ENCODE data around the gene CDYL2. TPM values are rescaled to one million over a fixed set of nuclear protein-coding genes. Genes with fewer than 3 reads are reported as not detected.
"Not testable (repeated sequence)": the region's sequence is repeated elsewhere in the genome, so short reads cannot be mapped to it uniquely, and the experiment has no call there.

Gene CDYL2
- total RNA-seq, 1 donor from 2014 or later: 10.0 TPM

DNA sequence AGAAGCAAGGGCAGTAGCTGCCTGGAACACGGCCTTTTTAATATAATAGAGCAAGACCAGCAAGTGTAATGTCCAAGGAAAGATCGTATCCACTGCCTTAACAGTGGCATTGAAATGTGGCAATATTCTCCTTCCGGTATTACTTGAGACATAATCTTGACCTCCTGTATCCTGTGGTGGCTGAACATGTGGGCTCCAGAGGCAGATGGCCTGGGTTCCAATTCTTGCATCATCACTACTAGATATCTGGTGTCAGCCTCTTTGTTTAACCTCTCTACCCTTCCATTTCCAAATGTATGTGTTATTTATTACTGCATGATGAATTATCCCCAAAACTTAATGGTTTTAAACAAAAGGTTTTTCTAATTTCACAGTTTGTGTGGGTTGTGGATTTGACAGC is 3.5 kb upstream of the CDYL2 start:
- DNase-seq: no peak

- DNase-seq: no peak
These were observed 2.5 kb upstream of the CDYL2 start for GRCh38 chr16:80806927-80807340.

DNA sequence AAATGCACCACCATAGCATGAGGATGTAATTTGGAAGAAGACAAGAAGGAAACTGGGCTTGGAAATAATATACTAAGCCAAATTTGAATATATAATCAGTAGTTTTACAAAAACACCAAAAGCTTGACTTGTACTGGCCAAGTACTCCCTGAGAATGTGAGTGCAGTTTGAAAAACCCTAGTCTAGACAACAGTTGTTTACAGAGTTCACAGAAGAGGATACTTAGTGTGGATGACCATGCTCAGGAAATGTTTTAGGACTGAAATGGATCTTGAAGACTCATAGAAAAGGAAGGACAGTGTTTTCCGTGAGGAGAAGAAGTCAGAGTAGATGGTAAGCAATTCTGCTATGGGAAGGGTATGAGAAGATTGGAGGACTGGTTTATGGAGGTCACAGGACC is 1.9 kb upstream of the CDYL2 start:
- no peak for DNase-seq

DNA sequence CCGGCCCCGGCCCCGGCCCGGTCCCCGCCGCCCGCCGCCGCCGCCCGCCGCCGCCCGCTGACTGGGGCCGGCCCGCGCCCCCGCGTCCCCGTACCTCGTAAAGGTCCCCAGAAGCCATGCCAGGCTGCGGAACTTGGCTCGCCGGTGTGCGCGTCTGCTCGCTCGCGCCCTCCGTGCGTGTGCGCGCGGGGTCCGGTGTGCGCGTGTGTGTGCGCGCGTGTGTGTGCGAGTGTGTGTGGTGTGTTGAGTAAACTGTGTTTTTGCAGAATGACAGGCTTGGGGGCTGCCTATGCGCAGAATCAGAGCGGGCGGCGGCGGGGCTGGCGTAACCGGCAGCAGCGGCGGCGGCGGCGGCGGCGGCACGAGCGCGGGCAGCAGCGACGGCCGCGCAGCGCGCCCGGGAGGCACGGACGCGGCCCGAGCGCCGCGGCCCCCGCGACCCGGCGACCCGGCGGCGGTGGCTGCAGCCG is 307 bp downstream of the CDYL2 start:
- peak; percentile 34 for DNase-seq

GRCh38 chr16:80803339-80804055 is 901 bp downstream of the CDYL2 start:
- DNase-seq: no peak

GRCh38 chr16:80802902-80803301 is 1.5 kb downstream of the CDYL2 start:
- no peak for DNase-seq

- DNase-seq: no peak
These were observed 2.3 kb downstream of the CDYL2 start for GRCh38 chr16:80802138-80802537.

DNA sequence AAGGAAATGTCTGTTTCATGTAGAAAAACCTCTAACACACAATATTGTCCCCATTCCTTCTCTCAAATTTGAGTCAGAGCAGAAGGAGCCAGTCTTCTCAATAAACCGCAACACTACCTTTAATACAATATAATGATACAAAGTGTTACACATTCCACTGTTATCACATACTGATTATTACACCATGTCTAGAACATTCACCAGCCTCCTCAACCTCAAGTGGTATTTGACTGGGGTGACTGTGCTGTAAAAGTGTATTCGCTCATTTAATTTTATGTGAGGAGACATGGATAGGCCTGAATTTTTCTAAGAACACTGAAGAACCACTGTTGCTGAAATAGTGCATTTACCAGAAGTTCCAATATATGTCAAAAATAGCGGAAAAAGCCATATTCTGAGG is 10.3 kb downstream of the CDYL2 start:
- no peak for DNase-seq

DNA sequence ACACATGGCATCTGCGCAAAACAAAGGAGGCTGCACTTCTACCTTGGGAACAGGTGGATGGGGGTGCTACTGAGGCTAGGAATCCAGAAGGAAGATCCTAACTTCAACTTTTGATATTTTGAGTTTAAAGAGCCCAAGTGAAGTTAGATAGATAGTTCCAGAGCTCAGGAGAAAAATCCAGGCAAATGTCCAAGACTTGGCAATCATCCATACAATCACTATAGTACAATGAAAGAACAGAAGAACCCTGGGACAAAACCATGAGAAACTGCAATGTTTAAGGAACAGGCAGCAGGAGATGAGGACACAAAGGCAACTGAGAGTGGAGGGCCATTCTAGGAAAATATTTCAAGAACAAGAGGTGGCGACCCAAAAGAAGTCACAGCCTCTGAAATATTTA is 12.4 kb downstream of the CDYL2 start:
- DNase-seq: no peak

GRCh38 chr16:80791411-80791810 is 13.0 kb downstream of the CDYL2 start:
- DNase-seq: no peak

DNA sequence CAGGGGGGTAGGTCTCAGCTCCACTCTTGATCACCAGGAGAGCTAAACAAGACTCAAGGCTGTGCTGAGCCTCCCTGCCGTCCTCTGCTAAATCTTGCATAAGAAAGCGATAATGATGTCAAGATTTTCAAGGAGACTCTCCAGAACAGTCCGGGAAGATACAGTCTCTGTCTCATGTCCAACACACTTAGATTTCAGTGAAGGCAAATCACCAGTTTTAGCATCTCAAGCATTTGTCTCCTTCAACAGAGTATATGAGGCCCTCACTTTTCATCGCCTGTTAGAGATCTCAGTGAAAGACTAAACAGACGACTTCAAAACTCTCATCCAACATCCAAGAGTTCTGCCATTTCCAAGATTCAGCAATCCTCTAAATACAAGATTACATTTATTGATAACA is 13.6 kb downstream of the CDYL2 start:
- no peak for DNase-seq

GRCh38 chr16:80788027-80788426 is 16.4 kb downstream of the CDYL2 start:
- no peak for DNase-seq

DNA sequence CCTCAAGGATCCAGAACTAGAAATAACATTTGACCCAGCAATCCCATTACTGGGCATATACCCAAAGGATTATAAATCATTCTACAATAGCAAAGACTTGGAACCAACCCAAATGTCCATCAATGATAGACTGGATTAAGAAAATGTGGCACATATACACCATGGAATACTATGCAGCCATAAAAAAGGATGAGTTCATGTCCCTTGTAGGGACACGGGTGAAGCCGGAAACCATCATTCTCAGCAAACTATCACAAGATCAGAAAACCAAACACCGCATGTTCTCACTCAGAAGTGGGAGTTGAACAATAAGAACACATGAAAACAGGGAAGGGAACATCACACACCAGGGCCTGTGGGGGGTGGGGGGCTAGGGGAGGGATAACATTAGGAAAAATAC is 17.8 kb downstream of the CDYL2 start:
- DNase-seq: not testable (repeated sequence)

DNA sequence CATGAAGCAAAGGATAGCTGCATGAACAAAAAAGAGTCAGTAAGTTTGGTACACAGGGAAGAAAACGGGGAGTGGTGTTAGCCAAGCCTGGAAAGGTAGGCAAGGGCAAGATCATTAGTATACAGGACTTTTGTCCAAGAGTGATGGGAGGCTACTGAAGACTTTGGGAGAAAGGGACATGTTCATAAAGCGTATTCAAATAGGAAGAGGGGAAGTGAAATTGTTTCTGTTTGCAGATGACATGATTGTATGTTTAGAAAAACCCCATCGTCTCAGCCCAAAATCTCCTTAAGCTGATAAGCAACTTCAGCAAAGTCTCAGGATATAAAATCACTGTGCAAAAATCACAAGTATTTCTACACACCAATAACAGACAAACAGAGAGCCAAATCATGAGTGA is 19.4 kb downstream of the CDYL2 start:
- no peak for DNase-seq

DNA sequence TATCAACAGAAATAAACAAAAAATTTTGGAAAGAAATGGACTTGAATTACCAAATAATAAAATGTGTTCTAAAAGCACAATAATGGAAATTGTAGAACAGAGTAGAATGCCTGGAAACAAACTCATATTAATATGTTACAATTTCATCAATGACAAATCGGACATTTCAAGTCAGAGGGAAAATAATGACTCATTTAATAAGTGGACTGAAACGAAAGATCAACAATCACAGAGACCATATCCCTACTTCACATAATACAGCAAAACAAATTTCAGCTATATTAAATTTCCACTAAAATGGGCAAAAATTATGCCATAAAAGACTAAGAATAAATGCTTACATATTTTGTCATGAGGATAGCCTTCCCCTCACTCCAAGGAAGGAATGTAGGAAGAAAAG is 25.7 kb downstream of the CDYL2 start:
- DNase-seq: no peak

DNA sequence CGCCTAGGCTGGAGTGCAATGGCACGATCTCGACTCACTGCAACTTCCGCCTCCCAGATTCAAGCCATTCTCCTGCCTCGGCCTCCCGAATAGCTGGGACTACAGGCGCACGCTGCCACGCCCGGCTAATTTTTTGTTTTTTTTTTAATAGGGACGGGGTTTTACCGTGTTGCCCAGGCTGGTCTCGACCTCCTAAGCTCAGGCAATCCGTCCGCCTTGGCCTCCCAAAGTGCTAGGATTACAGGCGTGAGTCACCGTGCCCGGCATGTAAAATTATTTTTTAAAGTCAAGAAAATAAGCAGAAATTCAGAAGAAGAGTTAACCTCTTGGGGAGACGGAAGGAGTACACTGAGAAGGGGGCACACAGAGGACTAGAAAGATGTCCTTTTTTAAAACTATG is 27.5 kb downstream of the CDYL2 start:
- no peak for DNase-seq

- DNase-seq: no peak
These were observed 28.9 kb downstream of the CDYL2 start for GRCh38 chr16:80775450-80775849.

DNA sequence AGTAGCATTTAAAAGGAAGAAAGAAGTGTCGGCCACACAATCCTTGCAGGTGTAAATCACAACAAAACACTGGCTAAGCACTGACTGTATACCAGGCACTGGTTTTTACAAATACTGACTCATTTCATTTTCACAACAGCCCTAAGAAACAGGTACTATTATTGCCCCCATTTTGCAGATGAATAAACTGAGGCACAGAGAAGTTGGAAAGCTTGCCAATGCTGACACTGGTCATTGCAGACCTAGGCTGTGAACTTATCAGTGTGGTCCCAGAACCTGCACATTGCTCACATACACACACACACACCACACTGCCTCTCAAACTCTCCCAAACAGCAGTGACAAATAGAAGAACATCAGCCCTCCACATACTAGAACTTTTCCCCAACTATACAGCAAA is 37.6 kb downstream of the CDYL2 start:
- no peak for DNase-seq

DNA sequence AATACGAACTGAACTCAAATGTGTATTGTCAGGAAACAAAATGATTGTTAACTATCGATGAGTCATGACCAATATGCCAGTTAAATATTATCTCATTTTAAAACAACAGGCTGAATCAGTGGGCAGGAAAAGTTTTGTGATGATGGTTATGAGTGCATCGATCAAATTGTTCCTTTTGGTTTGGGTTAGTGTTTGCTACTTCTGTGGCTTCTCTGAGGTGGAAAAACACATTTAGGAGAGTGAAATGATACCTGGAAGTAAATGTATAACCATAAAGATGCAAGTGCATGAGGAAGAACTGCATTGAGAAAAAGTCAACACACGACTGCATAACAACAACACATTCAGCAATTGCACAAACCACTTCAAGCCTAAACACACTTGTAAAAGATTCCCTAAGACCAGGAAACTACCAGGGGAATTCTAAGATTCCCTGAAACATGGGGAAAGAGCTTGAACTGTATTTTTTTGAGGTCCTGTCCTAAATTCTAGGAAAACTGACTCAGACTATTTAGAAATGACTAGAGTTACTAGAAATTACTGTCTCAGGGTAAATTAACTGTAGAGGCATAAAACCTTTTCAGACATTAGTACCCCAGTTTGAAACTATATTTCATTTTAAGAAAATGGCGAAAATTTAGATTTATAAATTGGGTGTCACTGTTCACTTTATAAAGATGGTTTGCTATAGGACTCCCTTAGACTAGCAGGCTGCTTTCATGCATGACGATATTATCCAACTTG is 44.8 kb downstream of the CDYL2 start:
- DNase-seq: no peak

DNA sequence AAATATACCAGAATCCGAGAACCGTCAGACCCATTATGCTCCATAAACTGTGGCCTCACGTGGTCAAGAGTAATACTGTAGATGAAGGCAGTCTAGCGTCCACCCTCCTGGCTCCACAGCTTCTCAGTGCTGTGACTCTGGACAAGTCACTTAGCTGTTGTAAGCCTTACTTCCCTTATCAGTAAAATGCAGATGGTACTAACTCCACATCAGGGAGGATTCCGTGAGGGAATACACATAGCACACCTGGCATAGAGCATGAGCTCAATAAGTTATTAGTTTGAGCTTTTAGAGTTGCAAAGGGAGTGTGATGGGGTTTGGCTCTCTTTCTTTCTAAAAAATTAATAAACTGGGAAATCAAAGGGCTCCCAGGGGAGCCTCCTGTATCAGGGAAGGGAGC is 49.9 kb downstream of the CDYL2 start:
- DNase-seq: no peak

DNA sequence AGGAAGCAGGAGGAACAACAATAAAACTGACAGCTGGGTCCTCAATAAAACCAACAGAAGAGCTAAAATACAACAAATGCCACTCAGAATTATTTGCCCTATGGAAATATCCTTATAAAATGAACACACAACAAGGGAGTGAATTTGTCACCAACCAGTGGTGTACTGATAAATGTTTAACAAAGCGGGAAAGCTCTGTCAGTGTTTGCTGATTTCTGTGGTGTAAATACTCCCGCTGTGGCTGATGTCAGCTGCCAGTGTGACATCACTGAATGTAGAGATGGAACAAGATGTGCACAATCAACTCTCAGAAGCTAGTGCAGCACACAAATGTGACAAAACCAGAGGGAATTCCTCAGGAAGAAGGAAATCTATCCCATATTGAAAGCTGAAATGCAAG is 51.9 kb downstream of the CDYL2 start:
- DNase-seq: no peak

DNA sequence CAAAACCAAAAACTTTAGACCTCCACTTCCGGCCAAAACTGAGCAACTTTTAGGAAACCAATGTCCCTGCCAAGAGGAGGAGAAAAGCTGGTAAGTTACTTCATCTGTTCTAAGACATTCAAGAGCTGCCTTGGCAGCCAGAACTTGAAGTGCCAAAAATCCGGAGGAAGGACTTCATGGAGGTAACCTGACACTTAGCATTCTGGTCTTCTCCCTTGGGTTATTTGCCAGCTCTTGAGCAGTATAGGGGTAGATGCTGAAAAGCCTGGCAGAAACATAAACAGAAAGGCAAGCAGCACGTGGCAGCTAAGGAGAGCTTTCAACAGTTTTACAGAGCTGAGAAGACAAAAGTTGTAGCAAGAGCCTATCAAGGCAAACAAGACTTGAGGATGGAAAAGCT is 53.2 kb downstream of the CDYL2 start:
- no peak for DNase-seq

- no peak for DNase-seq
These were observed 58.2 kb downstream of the CDYL2 start for GRCh38 chr16:80746231-80746630.

DNA sequence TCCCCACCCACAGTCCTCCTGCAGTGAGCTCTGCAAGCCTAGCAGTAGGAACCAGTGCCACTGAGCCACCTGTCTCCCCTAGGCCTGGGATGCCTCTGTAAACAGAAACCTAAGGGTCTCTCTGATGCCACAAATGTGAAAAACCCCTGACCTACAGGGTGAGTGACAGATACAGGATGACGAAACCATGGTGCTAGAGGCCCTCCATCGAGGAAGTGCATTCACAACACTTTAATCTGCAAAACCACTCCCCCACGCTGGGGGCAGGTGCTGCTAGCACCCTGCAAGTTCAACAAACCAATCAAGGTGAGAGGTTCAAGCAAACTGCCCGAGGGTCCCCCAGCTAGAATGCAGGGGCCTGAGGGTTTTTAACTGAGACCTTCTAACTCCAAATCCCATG is 59.5 kb downstream of the CDYL2 start:
- no peak for DNase-seq

Measured in occipital lobe (tissue), 2 donors.